ENCODE results near the gene PARD3.

The PARD3 gene

GRCh38 chr10:34109495-34109894 is 705.6 kb downstream of the PARD3 start:
- Histone ChIP-seq H2AK5ac (ENCODE audit: low read length) (no peak overlapping the region), H3K9ac (ENCODE audit: low read length) (no peak overlapping the region), H3K4ac (ENCODE audit: low read depth, low read length) (no peak overlapping the region), H3K79me2 (ENCODE audit: control insufficient read depth, insufficient read depth, low read length, poor library complexity) (no peaks in the 10 kb centered on the region), H3K4me2 (ENCODE audit: low read length) (no peak overlapping the region), H3K18ac (ENCODE audit: low read length) (no peak overlapping the region), H3K79me1 (ENCODE audit: low read length) (no peaks in the 10 kb centered on the region), H4K91ac (ENCODE audit: low read depth, low read length) (no peak overlapping the region), H4K12ac (ENCODE audit: low read depth, low read length) (no peak overlapping the region), H3K4me1 (ENCODE audit: control insufficient read depth in 1 of 2, insufficient read depth in 2 of 2, low read length in 2 of 2) (no peaks in the 10 kb centered on the region), H2AFZ (ENCODE audit: insufficient read depth, low read length, poor library complexity) (no peak overlapping the region), H3K23ac (ENCODE audit: low read length) (no peak overlapping the region), H4K8ac (ENCODE audit: low read depth, low read length) (no peak overlapping the region), H3K27ac (ENCODE audit: low read depth, low read length) (no peak overlapping the region), H2BK5ac (ENCODE audit: low read depth, low read length, poor library complexity) (no peak overlapping the region), H3K9me3 (ENCODE audit: insufficient read depth, low read depth, low read length) (no peaks in the 10 kb centered on the region), H3K36me3 (ENCODE audit: control insufficient read depth in 1 of 2, insufficient read depth in 2 of 2, low read length in 2 of 2) (no peaks in the 10 kb centered on the region), H2BK120ac (ENCODE audit: insufficient read depth, low read length, poor library complexity) (no peak overlapping the region), H3K14ac (ENCODE audit: low read length) (no peak overlapping the region), H2BK12ac (ENCODE audit: low read length) (no peak overlapping the region), H3K27me3 (ENCODE audit: insufficient read depth, low read length) (no peaks in the 10 kb centered on the region), H3K4me3 (ENCODE audit: low read depth, low read length) (no peak overlapping the region)
- WGBS (ENCODE audit: extremely low coverage, insufficient coverage, insufficient read length): no CpG with 5 or more reads among the region's 7 CpGs
- DNase-seq: no peak

- no peak overlapping the region for H3K23ac ChIP-seq (ENCODE audit: low read length)
- H3K27ac ChIP-seq (ENCODE audit: low read depth, low read length): no peak overlapping the region
- no peak overlapping the region for H2BK5ac ChIP-seq (ENCODE audit: low read depth, low read length, poor library complexity)
- no peaks in the 10 kb centered on the region for H3K27me3 ChIP-seq (ENCODE audit: insufficient read depth, low read length)
- no peak overlapping the region for H3K18ac ChIP-seq (ENCODE audit: low read length)
- H3K4ac ChIP-seq (ENCODE audit: low read depth, low read length): no peak overlapping the region
- no peak overlapping the region for H2BK120ac ChIP-seq (ENCODE audit: insufficient read depth, low read length, poor library complexity)
- H3K9me3 ChIP-seq (ENCODE audit: insufficient read depth, low read depth, low read length): no peaks in the 10 kb centered on the region
- H3K4me3 ChIP-seq (ENCODE audit: low read depth, low read length): no peak overlapping the region
- no peaks in the 10 kb centered on the region for H3K36me3 ChIP-seq (ENCODE audit: control insufficient read depth in 1 of 2, insufficient read depth in 2 of 2, low read length in 2 of 2)
- H4K8ac ChIP-seq (ENCODE audit: low read depth, low read length): no peak overlapping the region
- H3K4me1 ChIP-seq (ENCODE audit: control insufficient read depth in 1 of 2, insufficient read depth in 2 of 2, low read length in 2 of 2): no peaks in the 10 kb centered on the region
- no peak overlapping the region for H3K14ac ChIP-seq (ENCODE audit: low read length)
- H4K12ac ChIP-seq (ENCODE audit: low read depth, low read length): no peak overlapping the region
- no peak overlapping the region for H3K4me2 ChIP-seq (ENCODE audit: low read length)
- H4K91ac ChIP-seq (ENCODE audit: low read depth, low read length): no peak overlapping the region
- H2BK12ac ChIP-seq (ENCODE audit: low read length): no peak overlapping the region
- H3K79me1 ChIP-seq (ENCODE audit: low read length): no peaks in the 10 kb centered on the region
- H2AFZ ChIP-seq (ENCODE audit: insufficient read depth, low read length, poor library complexity): no peak overlapping the region
- WGBS (ENCODE audit: extremely low coverage, insufficient coverage, insufficient read length): no CpG with 5 or more reads among the region's 17 CpGs
- H2AK5ac ChIP-seq (ENCODE audit: low read length): no peak overlapping the region
- no peak overlapping the region for H3K9ac ChIP-seq (ENCODE audit: low read length)
- DNase-seq: no peak
- H3K79me2 ChIP-seq (ENCODE audit: control insufficient read depth, insufficient read depth, low read length, poor library complexity): no peaks in the 10 kb centered on the region
Observed at GRCh38 chr10:34107626-34108516, 707.2 kb downstream of the PARD3 start.

GRCh38 chr10:34106356-34106885 is 708.7 kb downstream of the PARD3 start:
- no CpG with 5 or more reads among the region's 7 CpGs for WGBS (ENCODE audit: extremely low coverage, insufficient coverage, insufficient read length)

GRCh38 chr10:34104829-34105572 is 710.1 kb downstream of the PARD3 start:
- WGBS (ENCODE audit: extremely low coverage, insufficient coverage, insufficient read length): no CpG with 5 or more reads among the region's 16 CpGs
- Histone ChIP-seq H3K18ac (ENCODE audit: low read length) (no peak overlapping the region), H4K8ac (ENCODE audit: low read depth, low read length) (no peak overlapping the region), H3K79me1 (ENCODE audit: low read length) (no peaks in the 10 kb centered on the region), H2AK5ac (ENCODE audit: low read length) (no peak overlapping the region), H3K27ac (ENCODE audit: low read depth, low read length) (no peak overlapping the region), H3K9ac (ENCODE audit: low read length) (no peak overlapping the region), H3K4me2 (ENCODE audit: low read length) (no peak overlapping the region), H3K36me3 (ENCODE audit: control insufficient read depth in 1 of 2, insufficient read depth in 2 of 2, low read length in 2 of 2) (no peaks in the 10 kb centered on the region), H3K9me3 (ENCODE audit: insufficient read depth, low read depth, low read length) (no peaks in the 10 kb centered on the region), H3K14ac (ENCODE audit: low read length) (no peak overlapping the region), H3K79me2 (ENCODE audit: control insufficient read depth, insufficient read depth, low read length, poor library complexity) (no peaks in the 10 kb centered on the region), H4K91ac (ENCODE audit: low read depth, low read length) (no peak overlapping the region), H3K4me1 (ENCODE audit: control insufficient read depth in 1 of 2, insufficient read depth in 2 of 2, low read length in 2 of 2) (peaks cover 0 to 3% of the 10 kb centered on the region in 2 experiments), H3K4me3 (ENCODE audit: low read depth, low read length) (no peak overlapping the region), H3K4ac (ENCODE audit: low read depth, low read length) (no peak overlapping the region), H2AFZ (ENCODE audit: insufficient read depth, low read length, poor library complexity) (no peak overlapping the region), H2BK120ac (ENCODE audit: insufficient read depth, low read length, poor library complexity) (no peak overlapping the region), H3K27me3 (ENCODE audit: insufficient read depth, low read length) (no peaks in the 10 kb centered on the region), H4K12ac (ENCODE audit: low read depth, low read length) (no peak overlapping the region), H2BK12ac (ENCODE audit: low read length) (no peak overlapping the region), H2BK5ac (ENCODE audit: low read depth, low read length, poor library complexity) (no peak overlapping the region), H3K23ac (ENCODE audit: low read length) (no peak overlapping the region)
- DNase-seq: no peak

More at GRCh38 chr10:34106356-34106885, 708.7 kb downstream of the PARD3 start:
- Histone ChIP-seq H3K9ac (ENCODE audit: low read length) (no peak overlapping the region), H3K23ac (ENCODE audit: low read length) (no peak overlapping the region), H2AK5ac (ENCODE audit: low read length) (no peak overlapping the region), H4K8ac (ENCODE audit: low read depth, low read length) (no peak overlapping the region), H4K91ac (ENCODE audit: low read depth, low read length) (no peak overlapping the region), H3K4me1 (ENCODE audit: control insufficient read depth in 1 of 2, insufficient read depth in 2 of 2, low read length in 2 of 2) (peaks cover 0 to 3% of the 10 kb centered on the region in 2 experiments), H3K27me3 (ENCODE audit: insufficient read depth, low read length) (no peaks in the 10 kb centered on the region), H2BK120ac (ENCODE audit: insufficient read depth, low read length, poor library complexity) (no peak overlapping the region), H4K12ac (ENCODE audit: low read depth, low read length) (no peak overlapping the region), H3K14ac (ENCODE audit: low read length) (no peak overlapping the region), H2AFZ (ENCODE audit: insufficient read depth, low read length, poor library complexity) (no peak overlapping the region), H2BK12ac (ENCODE audit: low read length) (no peak overlapping the region), H3K4ac (ENCODE audit: low read depth, low read length) (no peak overlapping the region), H3K79me1 (ENCODE audit: low read length) (no peaks in the 10 kb centered on the region), H3K27ac (ENCODE audit: low read depth, low read length) (no peak overlapping the region), H2BK5ac (ENCODE audit: low read depth, low read length, poor library complexity) (no peak overlapping the region), H3K79me2 (ENCODE audit: control insufficient read depth, insufficient read depth, low read length, poor library complexity) (no peaks in the 10 kb centered on the region), H3K18ac (ENCODE audit: low read length) (no peak overlapping the region), H3K4me2 (ENCODE audit: low read length) (no peak overlapping the region), H3K9me3 (ENCODE audit: insufficient read depth, low read depth, low read length) (no peaks in the 10 kb centered on the region), H3K4me3 (ENCODE audit: low read depth, low read length) (no peak overlapping the region), H3K36me3 (ENCODE audit: control insufficient read depth in 1 of 2, insufficient read depth in 2 of 2, low read length in 2 of 2) (no peaks in the 10 kb centered on the region)
- no peak for DNase-seq

Measured in trophoblast cell (in vitro differentiated cells and primary cell).